ENCODE results near the gene SDHA.
A peak's percentile ranks its signal among the peaks of the same experiment; 100 is the strongest.
"Not testable (repeated sequence)": the region's sequence is repeated elsewhere in the genome, so short reads cannot be mapped to it uniquely, and the experiment has no call there.

The SDHA gene

DNA sequence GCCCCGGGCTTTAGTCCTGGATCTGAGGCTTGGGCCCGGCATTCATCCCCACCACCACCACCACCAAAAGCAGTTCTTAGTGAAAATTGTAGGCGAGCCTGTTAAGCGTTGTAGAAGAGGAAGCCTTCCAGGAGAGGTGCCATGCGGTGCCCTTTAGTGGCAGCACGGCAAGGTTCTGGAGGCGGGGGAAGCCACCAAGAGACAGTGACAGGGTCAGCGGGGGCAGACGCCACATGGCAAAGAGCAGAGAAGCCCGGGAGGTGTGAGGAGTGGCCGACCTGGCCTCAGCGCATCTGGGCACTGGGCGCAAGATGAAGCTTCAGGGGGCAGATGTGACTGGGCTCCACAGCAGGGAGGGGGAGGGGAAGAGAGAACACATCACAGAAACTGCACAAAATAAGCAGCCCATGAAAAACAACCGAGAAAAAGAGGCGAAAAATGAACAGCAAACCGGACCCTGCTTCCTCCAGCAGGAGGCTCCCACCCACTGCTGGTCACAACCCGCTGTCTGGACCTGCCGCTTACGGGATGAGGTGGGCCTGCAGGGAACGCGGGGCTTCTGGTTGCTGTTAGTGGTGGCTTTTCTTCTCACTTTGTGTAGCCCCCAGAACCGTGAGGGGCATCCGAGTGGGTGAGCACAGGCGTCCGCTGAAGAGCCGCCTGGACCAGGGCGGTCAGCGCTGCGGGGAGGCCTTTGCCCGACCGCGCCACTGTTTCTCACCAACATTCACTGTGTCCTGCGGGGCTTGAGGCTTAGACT lies 22.5 kb upstream of the SDHA start:
- Histone ChIP-seq H2BK12ac (ENCODE audit: low read length) (peak overlapping the region; percentile 49), H2AFZ (ENCODE audit: low read length) (no peak overlapping the region), H4K91ac (ENCODE audit: low read depth, low read length, poor library complexity) (no peak overlapping the region), H3K4me1 (ENCODE audit: control insufficient read depth in 2 of 2, insufficient read depth in 1 of 2, low read depth in 1 of 2, low read length in 2 of 2) (peaks cover 8% of the 10 kb centered on the region in 2 donors), H3K9ac (ENCODE audit: low read depth, low read length, poor library complexity) (peak overlapping the region; percentile 21), H3K4ac (ENCODE audit: low read length) (no peak overlapping the region), H2BK15ac (ENCODE audit: low read length) (peak overlapping the region; percentile 15), H3K4me3 (ENCODE audit: low read length in 2 of 2) (no peak overlapping the region), H3K14ac (ENCODE audit: low read length) (peak overlapping the region; percentile 44), H2BK120ac (ENCODE audit: low read depth, low read length) (no peak overlapping the region), H2AK5ac (ENCODE audit: low read depth, low read length) (no peak overlapping the region), H3K36me3 (replicated peaks in 1 of 2; ENCODE audit: control insufficient read depth in 2 of 2, insufficient read depth in 2 of 2, low read length in 2 of 2) (peaks cover 0 to 3% of the 10 kb centered on the region in 2 donors), H4K8ac (ENCODE audit: low read depth, low read length) (no peak overlapping the region), H3K79me1 (ENCODE audit: low read depth, low read length) (peaks cover 10% of the 10 kb centered on the region), H3K18ac (ENCODE audit: low read length) (peak overlapping the region; percentile 4), H3K4me2 (ENCODE audit: insufficient read depth, low read length, poor library complexity, severe bottlenecking) (no peak overlapping the region), H3K9me3 (replicated peaks in 1 of 2; ENCODE audit: control insufficient read depth in 2 of 2, insufficient read depth in 1 of 2, low read depth in 1 of 2, low read length in 2 of 2) (no peaks in the 10 kb centered on the region), H3K27me3 (ENCODE audit: control insufficient read depth in 3 of 3, insufficient read depth in 3 of 3, low read depth in 1 of 3, low read length in 3 of 3) (no peaks in the 10 kb centered on the region), H3K27ac (replicated peaks; ENCODE audit: low read length) (no peak overlapping the region), H2BK5ac (ENCODE audit: low read length) (no peak overlapping the region), H3K23ac (ENCODE audit: low read depth, low read length, poor library complexity) (no peak overlapping the region)
- DNase-seq (ENCODE audit: low spot score): no peak
- no CpG with 5 or more reads among the region's 33 CpGs for WGBS, 2 donors (ENCODE audit: extremely low coverage in 2 of 2, insufficient read length in 2 of 2, insufficient replicate concordance in 1 of 2)

DNA sequence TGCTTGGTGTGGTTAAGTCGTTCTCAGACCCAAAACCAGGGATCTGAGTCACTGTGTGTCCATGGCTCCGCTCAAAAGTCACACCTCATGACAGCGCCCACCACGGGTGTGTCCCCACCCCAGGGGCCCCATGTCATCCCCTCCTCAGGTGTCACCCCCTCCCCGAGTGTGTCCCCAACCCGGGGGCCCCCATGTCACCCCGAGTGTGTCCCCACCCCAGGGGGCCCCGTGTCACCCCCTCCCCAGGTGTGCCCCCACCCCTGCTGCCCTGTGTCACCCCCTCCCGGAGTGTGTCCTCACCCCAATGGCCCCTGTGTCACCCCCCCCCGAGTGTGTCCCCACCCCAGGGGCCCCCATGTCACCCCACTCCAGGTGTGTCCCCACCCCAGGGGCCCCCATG lies 21.8 kb upstream of the SDHA start:
- H3K27me3 ChIP-seq (ENCODE audit: control insufficient read depth in 3 of 3, insufficient read depth in 3 of 3, low read depth in 1 of 3, low read length in 3 of 3): no peaks in the 10 kb centered on the region
- H2AK5ac ChIP-seq (ENCODE audit: low read depth, low read length): no peak overlapping the region
- no peak overlapping the region for H2BK120ac ChIP-seq (ENCODE audit: low read depth, low read length)
- H3K36me3 ChIP-seq (replicated peaks in 1 of 2; ENCODE audit: control insufficient read depth in 2 of 2, insufficient read depth in 2 of 2, low read length in 2 of 2): peaks cover 0 to 3% of the 10 kb centered on the region in 2 donors
- H3K4me3 ChIP-seq (ENCODE audit: low read length in 2 of 2): no peak overlapping the region
- H2BK5ac ChIP-seq (ENCODE audit: low read length): no peak overlapping the region
- H3K4me1 ChIP-seq (ENCODE audit: control insufficient read depth in 2 of 2, insufficient read depth in 1 of 2, low read depth in 1 of 2, low read length in 2 of 2): peaks cover 4 to 8% of the 10 kb centered on the region in 2 donors
- no peak overlapping the region for H3K23ac ChIP-seq (ENCODE audit: low read depth, low read length, poor library complexity)
- H3K4me2 ChIP-seq (ENCODE audit: insufficient read depth, low read length, poor library complexity, severe bottlenecking): no peak overlapping the region
- no peak overlapping the region for H4K8ac ChIP-seq (ENCODE audit: low read depth, low read length)
- no peak overlapping the region for H2BK12ac ChIP-seq (ENCODE audit: low read length)
- no peak overlapping the region for H3K4ac ChIP-seq (ENCODE audit: low read length)
- H3K18ac ChIP-seq (ENCODE audit: low read length): no peak overlapping the region
- H2AFZ ChIP-seq (ENCODE audit: low read length): no peak overlapping the region
- no peak overlapping the region for H3K14ac ChIP-seq (ENCODE audit: low read length)
- no CpG with 5 or more reads among the region's 10 CpGs for WGBS, 2 donors (ENCODE audit: extremely low coverage in 2 of 2, insufficient read length in 2 of 2, insufficient replicate concordance in 1 of 2)
- no peak overlapping the region for H4K91ac ChIP-seq (ENCODE audit: low read depth, low read length, poor library complexity)
- no peaks in the 10 kb centered on the region for H3K9me3 ChIP-seq (replicated peaks in 1 of 2; ENCODE audit: control insufficient read depth in 2 of 2, insufficient read depth in 1 of 2, low read depth in 1 of 2, low read length in 2 of 2)
- H2BK15ac ChIP-seq (ENCODE audit: low read length): no peak overlapping the region
- DNase-seq (ENCODE audit: low spot score): no peak
- H3K79me1 ChIP-seq (ENCODE audit: low read depth, low read length): peaks cover 12% of the 10 kb centered on the region
- no peak overlapping the region for H3K9ac ChIP-seq (ENCODE audit: low read depth, low read length, poor library complexity)
- H3K27ac ChIP-seq (replicated peaks; ENCODE audit: low read length): no peak overlapping the region

DNA sequence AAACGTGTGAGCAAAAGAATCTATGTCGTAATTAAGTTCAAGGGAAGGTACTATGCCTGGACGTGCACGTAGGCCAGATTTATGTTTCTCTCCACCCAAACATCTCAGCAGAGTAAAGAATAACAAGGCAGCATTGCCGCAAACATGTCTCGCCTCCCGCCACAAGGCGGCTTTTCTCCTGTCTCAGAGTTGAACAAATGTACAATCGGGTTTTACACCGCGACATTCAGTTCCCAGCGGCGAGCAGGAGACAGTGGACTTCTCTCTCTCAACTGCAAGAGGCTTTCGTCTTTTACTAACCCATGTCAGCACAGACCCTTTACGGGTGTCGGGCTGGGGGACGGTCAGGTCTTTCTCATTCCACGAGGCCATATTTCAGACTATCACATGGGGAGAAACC lies 21.1 kb upstream of the SDHA start:
- not testable (repeated sequence) for H2BK12ac ChIP-seq (ENCODE audit: low read length); H2BK120ac ChIP-seq (ENCODE audit: low read depth, low read length); H3K4me3 ChIP-seq (ENCODE audit: low read length in 2 of 2); DNase-seq (ENCODE audit: low spot score); H4K8ac ChIP-seq (ENCODE audit: low read depth, low read length); H4K91ac ChIP-seq (ENCODE audit: low read depth, low read length, poor library complexity); H2BK15ac ChIP-seq (ENCODE audit: low read length); H3K18ac ChIP-seq (ENCODE audit: low read length); H2AFZ ChIP-seq (ENCODE audit: low read length); H3K36me3 ChIP-seq (replicated peaks in 1 of 2; ENCODE audit: control insufficient read depth in 2 of 2, insufficient read depth in 2 of 2, low read length in 2 of 2); H2AK5ac ChIP-seq (ENCODE audit: low read depth, low read length); H3K14ac ChIP-seq (ENCODE audit: low read length); H3K4me2 ChIP-seq (ENCODE audit: insufficient read depth, low read length, poor library complexity, severe bottlenecking); H3K9ac ChIP-seq (ENCODE audit: low read depth, low read length, poor library complexity); H3K4me1 ChIP-seq (ENCODE audit: control insufficient read depth in 2 of 2, insufficient read depth in 1 of 2, low read depth in 1 of 2, low read length in 2 of 2); H3K27ac ChIP-seq (replicated peaks; ENCODE audit: low read length); H3K23ac ChIP-seq (ENCODE audit: low read depth, low read length, poor library complexity); H3K9me3 ChIP-seq (replicated peaks in 1 of 2; ENCODE audit: control insufficient read depth in 2 of 2, insufficient read depth in 1 of 2, low read depth in 1 of 2, low read length in 2 of 2); H3K4ac ChIP-seq (ENCODE audit: low read length); H3K27me3 ChIP-seq (ENCODE audit: control insufficient read depth in 3 of 3, insufficient read depth in 3 of 3, low read depth in 1 of 3, low read length in 3 of 3); H2BK5ac ChIP-seq (ENCODE audit: low read length)
- no CpG with 5 or more reads among the region's 18 CpGs for WGBS, 2 donors (ENCODE audit: extremely low coverage in 2 of 2, insufficient read length in 2 of 2, insufficient replicate concordance in 1 of 2)
- H3K79me1 ChIP-seq (ENCODE audit: low read depth, low read length): peaks cover 12% of the 10 kb centered on the region

DNA sequence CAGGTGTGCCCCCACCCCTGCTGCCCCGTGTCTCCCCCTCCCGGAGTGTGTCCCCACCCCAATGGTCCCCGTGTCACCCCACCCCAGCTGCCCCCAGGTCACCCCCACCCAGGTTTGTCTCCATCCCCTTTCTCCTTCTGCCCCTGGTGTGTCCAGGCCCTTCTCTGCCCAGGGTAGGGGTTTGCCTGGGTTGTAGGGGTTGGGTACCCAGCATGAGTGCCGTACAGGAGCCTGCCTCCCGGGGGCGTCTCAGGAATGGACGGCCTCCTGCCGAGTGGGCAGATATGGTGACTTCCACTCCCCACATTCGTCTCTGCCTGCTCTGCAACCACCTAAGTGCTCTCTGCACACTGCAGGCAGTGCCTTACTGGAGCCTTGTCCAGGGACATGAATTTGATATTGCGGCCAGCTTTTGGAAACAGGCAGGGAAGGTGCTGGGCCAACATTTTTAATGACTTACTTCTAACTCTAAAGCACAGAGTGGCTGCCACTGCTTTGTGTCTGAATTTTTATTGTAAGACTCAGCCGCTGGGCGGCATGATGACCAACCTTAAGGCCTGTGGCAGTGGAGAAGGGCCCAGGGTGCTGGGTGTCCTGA lies 20.1 kb upstream of the SDHA start:
- Histone ChIP-seq H3K4ac (ENCODE audit: low read length) (no peak overlapping the region), H3K14ac (ENCODE audit: low read length) (no peak overlapping the region), H2AFZ (ENCODE audit: low read length) (no peak overlapping the region), H3K9ac (ENCODE audit: low read depth, low read length, poor library complexity) (no peak overlapping the region), H2AK5ac (ENCODE audit: low read depth, low read length) (no peak overlapping the region), H2BK12ac (ENCODE audit: low read length) (no peak overlapping the region), H2BK15ac (ENCODE audit: low read length) (no peak overlapping the region), H3K4me1 (ENCODE audit: control insufficient read depth in 2 of 2, insufficient read depth in 1 of 2, low read depth in 1 of 2, low read length in 2 of 2) (peaks cover 7 to 8% of the 10 kb centered on the region in 2 donors), H3K27ac (replicated peaks; ENCODE audit: low read length) (no peak overlapping the region), H3K9me3 (replicated peaks in 1 of 2; ENCODE audit: control insufficient read depth in 2 of 2, insufficient read depth in 1 of 2, low read depth in 1 of 2, low read length in 2 of 2) (no peaks in the 10 kb centered on the region), H3K36me3 (replicated peaks in 1 of 2; ENCODE audit: control insufficient read depth in 2 of 2, insufficient read depth in 2 of 2, low read length in 2 of 2) (peaks cover 0 to 11% of the 10 kb centered on the region in 2 donors), H3K18ac (ENCODE audit: low read length) (peak overlapping the region; percentile 13), H4K8ac (ENCODE audit: low read depth, low read length) (no peak overlapping the region), H3K4me3 (ENCODE audit: low read length in 2 of 2) (no peak overlapping the region), H4K91ac (ENCODE audit: low read depth, low read length, poor library complexity) (no peak overlapping the region), H2BK120ac (ENCODE audit: low read depth, low read length) (no peak overlapping the region), H3K79me1 (ENCODE audit: low read depth, low read length) (peaks cover 12% of the 10 kb centered on the region), H2BK5ac (ENCODE audit: low read length) (peak overlapping the region; percentile 48), H3K4me2 (ENCODE audit: insufficient read depth, low read length, poor library complexity, severe bottlenecking) (no peak overlapping the region), H3K23ac (ENCODE audit: low read depth, low read length, poor library complexity) (peak overlapping the region; percentile 80), H3K27me3 (ENCODE audit: control insufficient read depth in 3 of 3, insufficient read depth in 3 of 3, low read depth in 1 of 3, low read length in 3 of 3) (no peaks in the 10 kb centered on the region)
- no CpG with 5 or more reads among the region's 12 CpGs for WGBS, 2 donors (ENCODE audit: extremely low coverage in 2 of 2, insufficient read length in 2 of 2, insufficient replicate concordance in 1 of 2)
- no peak for DNase-seq (ENCODE audit: low spot score)
